PFSK-1 (cell line): Measurements from ENCODE around the gene VPS8.

Source experiments
- POLR2AphosphoS5 ChIP-seq: IDR thresholded peaks from 2 replicates; pipeline ENCODE4 v1.6.1; 2012; ENCODE audit warnings: low read depth, mild to moderate bottlenecking, control low read depth, low read length, moderate library complexity
- REST ChIP-seq, 2 experiments: IDR thresholded peaks; 2 replicates each; pipeline versions ENCODE4 v1.6.1 to v1.8.0; 2011 to 2012; ENCODE audit warnings: low read depth in 2 of 2, low read length in 2 of 2, control low read depth in 1 of 2, inconsistent platforms in 1 of 2, mild to moderate bottlenecking in 1 of 2, moderate library complexity in 1 of 2; ENCODE audit not compliant: insufficient read depth in 1 of 2
- TAF1 ChIP-seq: IDR thresholded peaks from 2 replicates; pipeline ENCODE4 v1.6.1; 2012; ENCODE audit warnings: low read length, control low read depth, borderline replicate concordance; ENCODE audit not compliant: insufficient read depth

GRCh38 chr3:184850201-184850600 lies 38.2 kb downstream of the VPS8 start:
- TF ChIP-seq REST (IDR thresholded peaks at IDR 0.05; ENCODE audit: insufficient read depth in 1 of 2, low read depth in 2 of 2, low read length in 2 of 2) (no peak), POLR2AphosphoS5 (no peak), TAF1 (no peak)
